ENCODE results near the gene CCDC106.

GRCh38 chr19:55686311-55687050 lies 38.5 kb downstream of the CCDC106 start:
- no peak for TF ChIP-seq CTCF (IDR thresholded peaks at IDR 0.05)
- no peak for TF ChIP-seq POLR2A (IDR thresholded peaks at IDR 0.05)

Data from Peyer's patch (tissue), 4 donors.